ENCODE results near the gene NFIX. TPM values are rescaled to one million over a fixed set of nuclear protein-coding genes. Genes with fewer than 3 reads are reported as not detected.
A peak's percentile ranks its signal among the peaks of the same experiment; 100 is the strongest.

Gene NFIX
- total RNA-seq, 2 experiments from 2014 or later: 6.2 to 6.4 TPM

- H3K27ac Mint-ChIP-seq: no peak overlapping the region
- peaks cover 1% of the 10 kb centered on the region for H3K36me3 Mint-ChIP-seq (ENCODE audit: low read depth)
- intact Hi-C loops (cut with micrococcal nuclease): loop anchor here (1.0 kb wide), 2 partner anchors 59 to 114 kb away; no protein-coding TSS in a partner anchor
- H3K9me3 Mint-ChIP-seq: no peaks in the 10 kb centered on the region
- no peak overlapping the region for H3K4me3 Mint-ChIP-seq
- peaks cover 21% of the 10 kb centered on the region for H3K27me3 Mint-ChIP-seq (ENCODE audit: low read depth)
- H3K4me1 Mint-ChIP-seq (ENCODE audit: low read depth): peaks cover 15% of the 10 kb centered on the region
- no peak for DNase-seq
- CTCF ChIA-PET: interaction anchor here (1.5 to 6.7 kb wide), 9 partner anchors 12 to 121 kb away, joined by 4 to 92 read pairs (median 12); no protein-coding TSS in a partner anchor
Measured at GRCh38 chr19:13092606-13093235, 97.4 kb downstream of the NFIX start.

DNA sequence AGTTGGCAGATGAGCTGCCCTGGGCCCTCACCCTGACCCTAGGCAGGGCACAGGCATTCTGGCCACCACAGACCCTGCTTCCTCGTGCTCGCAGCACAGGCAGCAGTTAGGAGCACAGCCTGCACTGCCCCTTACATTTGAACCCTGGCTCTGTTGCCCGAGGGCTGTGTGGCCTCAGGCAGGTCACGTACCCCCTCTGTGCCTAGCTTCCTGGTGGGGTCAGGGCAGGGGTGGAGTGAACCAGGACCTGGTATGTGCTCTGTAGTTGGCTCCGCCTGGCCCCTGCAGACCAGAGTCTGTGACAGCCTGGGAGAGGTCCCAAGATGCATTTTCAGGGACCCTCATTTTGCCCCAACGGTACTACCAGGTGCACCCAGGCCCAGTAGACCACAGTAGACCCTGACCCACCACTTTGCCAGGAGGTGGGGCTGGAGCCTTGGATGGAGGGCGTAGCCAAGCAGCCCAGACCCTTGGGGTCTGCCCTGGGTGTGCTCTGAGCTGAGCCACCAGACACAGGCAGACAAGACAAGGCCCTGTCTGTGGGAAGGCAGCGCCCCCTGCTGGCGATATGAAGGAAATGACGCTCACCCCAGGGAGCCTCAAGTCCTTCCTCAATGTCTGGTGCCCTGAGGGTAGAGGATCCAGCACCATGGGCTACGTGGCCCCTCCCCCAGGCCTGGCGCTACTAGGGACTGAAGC is 98.3 kb downstream of the NFIX start:
- Mint-ChIP-seq H3K36me3 (ENCODE audit: low read depth) (no peaks in the 10 kb centered on the region), H3K9me3 (no peaks in the 10 kb centered on the region), H3K27me3 (ENCODE audit: low read depth) (peaks cover 29% of the 10 kb centered on the region), H3K4me3 (no peak overlapping the region), H3K27ac (no peak overlapping the region), H3K4me1 (ENCODE audit: low read depth) (peaks cover 21% of the 10 kb centered on the region)
- peak; percentile 90 for DNase-seq
- intact Hi-C loops (cut with micrococcal nuclease): loop anchor here (1.0 to 2.0 kb wide), 4 partner anchors 33 to 128 kb away; no protein-coding TSS in a partner anchor
- CTCF ChIA-PET: interaction anchor here (0.5 to 6.7 kb wide), 28 partner anchors 11 to 299 kb away, joined by 3 to 92 read pairs (median 4); partner anchors contain the start of gene DAND5

- Mint-ChIP-seq H3K36me3 (ENCODE audit: low read depth) (no peaks in the 10 kb centered on the region), H3K27me3 (ENCODE audit: low read depth) (peaks cover 31% of the 10 kb centered on the region), H3K27ac (no peak overlapping the region), H3K4me3 (no peak overlapping the region), H3K9me3 (no peaks in the 10 kb centered on the region), H3K4me1 (ENCODE audit: low read depth) (peaks cover 25% of the 10 kb centered on the region)
- DNase-seq: no peak
- intact Hi-C loops (cut with micrococcal nuclease): loop anchor here (1.0 to 2.0 kb wide), 2 partner anchors 33 to 129 kb away; no protein-coding TSS in a partner anchor
- CTCF ChIA-PET: interaction anchor here (0.5 to 6.7 kb wide), 28 partner anchors 11 to 300 kb away, joined by 3 to 92 read pairs (median 4); partner anchors contain the start of gene DAND5
Measured at GRCh38 chr19:13094106-13094504, 98.8 kb downstream of the NFIX start.

- Mint-ChIP-seq H3K4me1 (ENCODE audit: low read depth) (peaks cover 30% of the 10 kb centered on the region), H3K27ac (no peak overlapping the region), H3K27me3 (ENCODE audit: low read depth) (peaks cover 31% of the 10 kb centered on the region), H3K9me3 (no peaks in the 10 kb centered on the region), H3K4me3 (no peak overlapping the region), H3K36me3 (ENCODE audit: low read depth) (no peaks in the 10 kb centered on the region)
- CTCF ChIA-PET: interaction anchor here (0.7 to 6.7 kb wide), 17 partner anchors 10 to 210 kb away, joined by 3 to 92 read pairs (median 7); partner anchors contain the start of gene DAND5
- DNase-seq: no peak
- intact Hi-C loops (cut with micrococcal nuclease): loop anchor here (1.0 to 5.0 kb wide), 3 partner anchors 34 to 213 kb away; partner anchors contain the start of gene DNASE2
Measured at GRCh38 chr19:13094771-13095392, 99.6 kb downstream of the NFIX start.

GRCh38 chr19:13095393-13095784 is 100.1 kb downstream of the NFIX start:
- no peaks in the 10 kb centered on the region for H3K9me3 Mint-ChIP-seq
- CTCF ChIA-PET: interaction anchor here (0.6 to 6.7 kb wide), 9 partner anchors 10 to 135 kb away, joined by 3 to 92 read pairs (median 18); no protein-coding TSS in a partner anchor
- DNase-seq: peak; percentile 12

DNA sequence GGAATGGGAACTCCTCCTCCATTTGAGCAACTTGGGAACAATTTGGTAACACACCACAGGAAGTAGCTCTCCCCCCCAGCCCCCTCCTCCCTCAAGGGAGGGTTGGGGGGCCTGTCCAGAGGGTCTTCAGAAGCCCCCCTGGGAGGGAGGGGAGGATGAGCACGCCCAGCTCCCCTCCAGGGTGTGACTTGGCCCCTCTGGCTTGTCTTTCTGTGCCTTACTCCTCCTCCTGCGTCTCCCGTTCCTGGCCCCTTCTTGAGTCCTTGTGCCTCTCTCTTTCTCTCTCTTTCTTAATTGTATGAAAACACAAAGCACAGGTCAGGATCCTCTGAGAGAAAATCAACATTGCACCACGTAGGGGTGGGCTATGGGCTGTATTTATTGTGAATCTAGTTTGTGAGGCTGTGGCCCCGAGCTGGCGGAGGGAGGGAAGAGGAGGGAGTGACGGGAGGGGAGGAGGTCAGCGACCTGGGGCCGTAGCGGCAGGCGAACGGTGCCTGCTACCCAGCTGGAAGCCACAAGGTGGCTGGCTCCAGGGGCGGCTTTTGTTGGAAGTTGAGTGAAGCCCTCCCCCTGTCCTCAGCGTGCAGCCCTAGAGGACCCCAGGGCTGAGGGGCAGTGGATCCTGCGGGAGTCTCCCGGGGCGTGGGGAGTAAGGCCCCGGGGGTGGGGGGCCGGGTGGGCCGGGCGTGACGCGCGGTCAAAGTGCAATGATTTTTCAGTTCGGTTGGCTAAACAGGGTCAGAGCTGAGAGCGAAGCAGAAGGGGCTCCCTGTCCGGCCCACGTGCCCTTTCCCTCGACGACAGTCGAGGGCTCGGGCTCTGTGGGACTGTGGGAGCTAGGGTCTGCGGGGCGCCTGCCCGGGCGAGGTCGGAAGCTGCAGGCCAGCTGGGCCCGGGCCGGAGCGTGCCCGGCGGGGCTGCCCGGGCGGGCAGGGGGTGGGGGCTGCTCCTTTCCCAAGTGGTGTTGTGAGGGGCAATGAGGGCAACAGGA is 101.0 kb downstream of the NFIX start:
- Mint-ChIP-seq H3K9me3 (no peaks in the 10 kb centered on the region), H3K27me3 (ENCODE audit: low read depth) (peaks cover 31% of the 10 kb centered on the region), H3K4me3 (no peak overlapping the region), H3K36me3 (ENCODE audit: low read depth) (peaks cover 2% of the 10 kb centered on the region), H3K4me1 (ENCODE audit: low read depth) (peaks cover 37% of the 10 kb centered on the region), H3K27ac (no peak overlapping the region)
- DNase-seq: peak; percentile 28
- CTCF ChIA-PET: interaction anchor here (0.6 to 6.7 kb wide), 7 partner anchors 9 to 208 kb away, joined by 4 to 92 read pairs (median 25); no protein-coding TSS in a partner anchor
- intact Hi-C loops (cut with micrococcal nuclease): loop anchor here (2.0 to 5.0 kb wide), 3 partner anchors 35 to 214 kb away; partner anchors contain the start of genes DNASE2, IER2 and STX10

More at GRCh38 chr19:13095393-13095784, 100.1 kb downstream of the NFIX start:
- Mint-ChIP-seq H3K4me1 (ENCODE audit: low read depth) (peaks cover 35% of the 10 kb centered on the region), H3K27me3 (ENCODE audit: low read depth) (peaks cover 31% of the 10 kb centered on the region), H3K4me3 (no peak overlapping the region), H3K36me3 (ENCODE audit: low read depth) (peaks cover 2% of the 10 kb centered on the region), H3K27ac (no peak overlapping the region)
- intact Hi-C loops (cut with micrococcal nuclease): loop anchor here (2.0 to 5.0 kb wide), 2 partner anchors 35 to 213 kb away; partner anchors contain the start of gene DNASE2

DNA sequence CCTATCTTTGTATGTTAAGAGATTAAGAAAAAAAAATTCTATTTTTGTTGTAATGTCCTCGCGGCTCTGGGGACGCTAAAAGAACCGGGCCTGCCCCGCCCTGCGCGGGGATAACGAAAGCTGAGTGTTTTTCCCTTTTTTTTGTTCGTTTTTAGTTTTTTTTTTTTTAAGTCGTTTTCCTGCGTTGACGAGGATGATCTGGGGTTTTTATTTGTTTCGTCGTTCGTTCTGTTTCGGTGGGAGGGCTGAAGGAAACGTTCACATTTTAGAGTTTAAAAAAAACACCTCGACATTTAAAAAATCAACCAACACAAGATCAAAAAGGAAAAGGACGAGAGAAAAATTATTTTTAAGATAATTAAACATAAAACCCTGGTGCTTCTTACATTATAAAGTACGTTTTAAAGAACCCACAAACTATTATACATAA is 101.8 kb downstream of the NFIX start:
- Mint-ChIP-seq H3K27me3 (ENCODE audit: low read depth) (peaks cover 31% of the 10 kb centered on the region), H3K4me3 (peak overlapping the region; percentile 10), H3K36me3 (ENCODE audit: low read depth) (peaks cover 2% of the 10 kb centered on the region), H3K27ac (no peak overlapping the region), H3K9me3 (no peaks in the 10 kb centered on the region), H3K4me1 (ENCODE audit: low read depth) (peaks cover 44% of the 10 kb centered on the region)
- intact Hi-C loops (cut with micrococcal nuclease): loop anchor here (2.0 to 5.0 kb wide), 2 partner anchors 54 to 215 kb away; partner anchors contain the start of genes DNASE2, IER2 and STX10
- CTCF ChIA-PET: interaction anchor here (0.6 to 5.0 kb wide), 3 partner anchors 8 to 208 kb away, joined by 4 to 92 read pairs (median 25); no protein-coding TSS in a partner anchor
- DNase-seq: no peak

GRCh38 chr19:13097463-13098258 is 102.4 kb downstream of the NFIX start:
- Mint-ChIP-seq H3K27me3 (ENCODE audit: low read depth) (peaks cover 31% of the 10 kb centered on the region), H3K4me1 (ENCODE audit: low read depth) (peaks cover 47% of the 10 kb centered on the region), H3K36me3 (ENCODE audit: low read depth) (peaks cover 2% of the 10 kb centered on the region), H3K27ac (no peak overlapping the region), H3K4me3 (peak overlapping the region; percentile 44), H3K9me3 (no peaks in the 10 kb centered on the region)
- peak; percentile 38 for DNase-seq
- intact Hi-C loops (cut with micrococcal nuclease): loop anchor here (1.0 to 5.0 kb wide), 4 partner anchors 53 to 215 kb away; partner anchors contain the start of genes DNASE2, IER2 and STX10
- CTCF ChIA-PET: interaction anchor here (5.0 kb wide), 1 partner anchor 120 kb away, joined by 92 read pairs; no protein-coding TSS in a partner anchor

GRCh38 chr19:13098277-13099072 is 103.2 kb downstream of the NFIX start:
- intact Hi-C loops (cut with micrococcal nuclease): loop anchor here (1.0 to 5.0 kb wide), 3 partner anchors 85 to 216 kb away; partner anchors contain the start of gene DNASE2
- peaks cover 2% of the 10 kb centered on the region for H3K36me3 Mint-ChIP-seq (ENCODE audit: low read depth)
- H3K27ac Mint-ChIP-seq: no peak overlapping the region
- H3K4me3 Mint-ChIP-seq: peak overlapping the region; percentile 72
- DNase-seq: peak; percentile 24
- no peaks in the 10 kb centered on the region for H3K9me3 Mint-ChIP-seq
- peaks cover 51% of the 10 kb centered on the region for H3K4me1 Mint-ChIP-seq (ENCODE audit: low read depth)
- CTCF ChIA-PET: interaction anchor here (1.5 kb wide), 1 partner anchor 116 kb away, joined by 3 read pairs; no protein-coding TSS in a partner anchor
- peaks cover 31% of the 10 kb centered on the region for H3K27me3 Mint-ChIP-seq (ENCODE audit: low read depth)
